HepG2 (cell line): Measurements from ENCODE around the gene CTNNA1. TPM values are rescaled to one million over a fixed set of nuclear protein-coding genes. Genes with fewer than 3 reads are reported as not detected.
"Not testable (repeated sequence)": the region's sequence is repeated elsewhere in the genome, so short reads cannot be mapped to it uniquely, and the experiment has no call there.

Source experiments
- ATAC-seq: fragments of 200-7000 bp; cut with Tn5 transposase; 3 replicates; pipeline ENCODE4 v1.9.1; 2020; ENCODE audit warnings: mild to moderate bottlenecking, moderate library complexity
- BruUV-seq: library from RNA; stranded (reverse); fragments of 400-500 nt; replicated peaks from 2 replicates; lab custom pipeline; 2021; lab: Mats Ljungman, UMichigan
- CTCF ChIA-PET: fragments of 300-600 bp; formaldehyde crosslinking; extraction: SDS; loops from one replicate; lab custom pipeline; 2021; ENCODE audit warnings: low total read pairs, inconsistent platforms, low intra/inter-chr PET ratio; lab: Yijun Ruan, JAX
- POLR2A ChIA-PET: fragments of 350-600 bp; sonication (Branson Sonifier 250); formaldehyde crosslinking; loops from one replicate; lab custom pipeline; 2020; ENCODE audit warnings: antibody characterized with exemption, inconsistent platforms; lab: Yijun Ruan, JAX
- DNase-seq: peaks from one replicate; pipeline ENCODE4 v3.0.0-alpha.2; 2015; ENCODE audit warnings: low spot score
- FAIRE-seq: peaks from 3 replicates; lab custom pipeline; 2011; peaks lifted over from hg19 to GRCh38; lab: Jason Lieb, UNC
- H2AFZ ChIP-seq: one replicate; pipeline ENCODE4 v1.6.1; 2011; ENCODE audit warnings: low read length, inconsistent platforms
- H3K27ac ChIP-seq: fragments of 300-600 bp; 3 replicates; pipeline ENCODE4 v1.8.0; 2011; ENCODE audit warnings: mixed run types, mild to moderate bottlenecking, mixed read lengths, low read length, inconsistent platforms; ENCODE audit not compliant: insufficient read depth; ENCODE audit errors: extremely low read length
- H3K27me3 ChIP-seq, 2 experiments: fragments of 200-600 bp in 1 of 2; 2 replicates in 1 of 2; 3 replicates in 1 of 2; pipeline versions ENCODE4 v1.6.0 to v1.8.0; 2011; ENCODE audit warnings: low read length in 2 of 2, mild to moderate bottlenecking in 2 of 2, moderate library complexity in 2 of 2, inconsistent platforms in 1 of 2; ENCODE audit not compliant: insufficient read depth in 2 of 2, control insufficient read depth in 1 of 2
- H3K36me3 ChIP-seq, 2 experiments: fragments of 200-600 bp in 1 of 2; replicated peaks in 1 of 2; 2 replicates in 1 of 2; 3 replicates in 1 of 2; pipeline versions ENCODE4 v1.5.1 to v1.8.0; 2011; ENCODE audit warnings: low read length in 2 of 2, inconsistent platforms in 1 of 2; ENCODE audit not compliant: insufficient read depth in 2 of 2, control insufficient read depth in 1 of 2
- H3K4me1 ChIP-seq: 2 replicates; pipeline ENCODE4 v1.5.1; 2012; ENCODE audit warnings: low read length, inconsistent platforms; ENCODE audit not compliant: insufficient read depth
- H3K4me2 ChIP-seq: 2 replicates; pipeline ENCODE4 v1.6.0; 2011; ENCODE audit warnings: low read depth, low read length, inconsistent platforms
- H3K4me3 ChIP-seq, 3 experiments: fragments of 200-600 bp in 1 of 3; sonication (generic), shearing (Covaris generic) in 1 of 3; replicated peaks in 1 of 3; 2 replicates each; pipeline ENCODE4 v1.5.1; 2011 to 2016; ENCODE audit warnings: low read length in 3 of 3, inconsistent platforms in 2 of 3, low read depth in 2 of 3, mild to moderate bottlenecking in 2 of 3, control low read depth in 1 of 3, mixed read lengths in 1 of 3; ENCODE audit not compliant: insufficient read depth in 1 of 3
- H3K79me2 ChIP-seq: one replicate; pipeline ENCODE4 v1.6.1; 2011; ENCODE audit warnings: low read length, inconsistent platforms; ENCODE audit not compliant: insufficient read depth
- H3K9ac ChIP-seq: 2 replicates; pipeline ENCODE4 v1.6.0; 2011; ENCODE audit warnings: mild to moderate bottlenecking, low read depth, low read length, inconsistent platforms; ENCODE audit not compliant: insufficient read depth
- H3K9me3 ChIP-seq: 2 replicates; pipeline ENCODE4 v1.5.1; 2012; ENCODE audit warnings: mild to moderate bottlenecking, low read length
- H4K20me1 ChIP-seq: 2 replicates; pipeline ENCODE4 v1.6.0; 2011; ENCODE audit warnings: inconsistent platforms, mild to moderate bottlenecking, low read length, moderate library complexity; ENCODE audit not compliant: insufficient read depth
- BCL6 ChIP-seq: IDR thresholded peaks from 2 replicates; pipeline ENCODE4 v1.6.1; 2016; ENCODE audit warnings: missing genetic modification reagents, missing compliant biosample characterization
- DMAP1 ChIP-seq: IDR thresholded peaks from 2 replicates; pipeline ENCODE4 v1.6.1; 2016
- ELF3 ChIP-seq: IDR thresholded peaks from 2 replicates; pipeline ENCODE4 v1.6.1; 2016; ENCODE audit warnings: missing genetic modification reagents, missing compliant biosample characterization
- FOXK1 ChIP-seq: sonication (generic); formaldehyde crosslinking; IDR thresholded peaks from 2 replicates; pipeline ENCODE4 v1.4.0; 2020; ENCODE audit warnings: low read depth, missing genetic modification reagents, borderline replicate concordance
- FOXO1 ChIP-seq: sonication (generic); formaldehyde crosslinking; IDR thresholded peaks from 2 replicates; pipeline ENCODE4 v1.4.0; 2020; ENCODE audit warnings: missing genetic modification reagents
- FOXP1 ChIP-seq, 2 experiments: fragments of 450-650 bp in 1 of 2; IDR thresholded peaks; 2 replicates each; pipeline ENCODE4 v1.6.1; 2017 to 2018; ENCODE audit warnings: antibody characterized with exemption in 1 of 2
- KAT7 ChIP-seq: IDR thresholded peaks from 2 replicates; pipeline ENCODE4 v1.6.1; 2018; ENCODE audit warnings: borderline replicate concordance, missing compliant biosample characterization
- NR2F1 ChIP-seq, 2 experiments: fragments of 450-650 bp in 1 of 2; formaldehyde crosslinking in 1 of 2; IDR thresholded peaks; 2 replicates each; pipeline versions ENCODE4 v1.5.0 to v1.6.1; 2016 to 2020; ENCODE audit warnings: mild to moderate bottlenecking in 1 of 2, missing compliant biosample characterization in 1 of 2, missing genetic modification reagents in 1 of 2, moderate library complexity in 1 of 2
- REPIN1 ChIP-seq: sonication (generic); formaldehyde crosslinking; IDR thresholded peaks from 2 replicates; pipeline ENCODE4 v1.8.0; 2022; ENCODE audit warnings: missing genetic modification reagents, low read depth, mild to moderate bottlenecking, borderline replicate concordance
- RFXAP ChIP-seq: sonication (generic); formaldehyde crosslinking; IDR thresholded peaks from 2 replicates; pipeline ENCODE4 v1.4.0; 2020; ENCODE audit warnings: missing genetic modification reagents, borderline replicate concordance
- RXRB ChIP-seq: IDR thresholded peaks from 2 replicates; pipeline ENCODE4 v1.6.1; 2016; ENCODE audit warnings: borderline replicate concordance, missing genetic modification reagents, missing compliant biosample characterization
- SMC3 ChIP-seq: IDR thresholded peaks from 2 replicates; pipeline ENCODE4 v1.6.1; 2011; ENCODE audit warnings: low read length, improper control_type of control experiment
- SOX13 ChIP-seq, 3 experiments: fragments of 450-650 bp in 1 of 3; sonication (generic) in 1 of 3; formaldehyde crosslinking in 1 of 3; IDR thresholded peaks in 2 of 3; conservative IDR thresholded peaks in 1 of 3; 2 replicates each; pipeline versions ENCODE4 v1.5.0 to v1.6.1; 2016 to 2020; ENCODE audit warnings: antibody characterized with exemption in 1 of 3, mild to moderate bottlenecking in 1 of 3, missing compliant biosample characterization in 1 of 3, missing genetic modification reagents in 1 of 3, moderate library complexity in 1 of 3
- TCF7 ChIP-seq: sonication (generic); IDR thresholded peaks from 2 replicates; pipeline ENCODE4 v1.6.1; 2016; ENCODE audit warnings: antibody characterized with exemption, low read depth
- YEATS4 ChIP-seq: sonication (generic); formaldehyde crosslinking; IDR thresholded peaks from 2 replicates; pipeline ENCODE4 v1.4.0; 2020; ENCODE audit warnings: missing genetic modification reagents, borderline replicate concordance
- ZBTB7B ChIP-seq: sonication (generic); formaldehyde crosslinking; IDR thresholded peaks from 2 replicates; pipeline ENCODE4 v1.4.0; 2020; ENCODE audit warnings: missing genetic modification reagents
- ZNF629 ChIP-seq: sonication (generic); formaldehyde crosslinking; conservative IDR thresholded peaks from 2 replicates; pipeline ENCODE4 v1.5.0; 2020; ENCODE audit warnings: missing genetic modification reagents
- ZSCAN9 ChIP-seq: IDR thresholded peaks from 2 replicates; pipeline ENCODE4 v1.6.1; 2016; ENCODE audit warnings: borderline replicate concordance
- WGBS: methylation state at CpG from one replicate; pipeline ENCODE4 v1.1.6; 2017; ENCODE audit warnings: low lambda C conversion rate; 5-methylcytosine and 5-hydroxymethylcytosine counted together
- in situ Hi-C: cut with HindIII; loops from 2 replicates; pipeline ENCODE4 v1.10.0; 2017; ENCODE audit warnings: low pct_unique_long_range_greater_than_20kb; ENCODE audit not compliant: extremely low pct_ligation_motif_present
- intact Hi-C: fragments of 100-400 bp; cut with micrococcal nuclease; formaldehyde crosslinking; loops from one replicate; pipeline ENCODE4 v1.10.0; 2022; ENCODE audit not compliant: unreplicated experiment
- polyA plus RNA-seq, 8 experiments: library from polyadenylated mRNA; depleted of rRNA in 3 of 8; stranded (reverse) in 7 of 8; unstranded in 1 of 8; fragments of >200 nt; fragmentation: Illumina TruSeq in 4 of 8; extraction: Trizol in 4 of 8; gene quantifications; 2 replicates each; pipeline versions ENCODE4 v1.2.1 to v1.2.3, GENCODE V29; 2011 to 2016; ENCODE audit warnings: low read depth in 4 of 8, missing spikeins in 1 of 8, mixed read lengths in 1 of 8; ENCODE audit not compliant: insufficient read depth in 1 of 8
- total RNA-seq, 5 experiments: library from RNA; depleted of rRNA; stranded (reverse); fragments of >200 nt; fragmentation: Illumina TruSeq; extraction: Trizol; gene quantifications; 2 replicates each; pipeline ENCODE4 v1.2.3, GENCODE V29; 2016; ENCODE audit warnings: low read depth in 1 of 5
- TF ChIP-seq, protein P1 (sequence below): sonication (generic); IDR thresholded peaks from 2 replicates; pipeline ENCODE4 v1.6.1; 2016; ENCODE audit warnings: low read depth, borderline replicate concordance
- TF ChIP-seq, protein P2 (sequence below): sonication (generic); formaldehyde crosslinking; IDR thresholded peaks from 2 replicates; pipeline ENCODE4 v1.4.0; 2020; ENCODE audit warnings: missing genetic modification reagents

Gene CTNNA1
- total and polyA plus RNA-seq, 2 of the 13 experiments (the other 11 are each of a cell fraction or from before 2014, with no cell fraction given): 66.8 to 162 TPM

DNA sequence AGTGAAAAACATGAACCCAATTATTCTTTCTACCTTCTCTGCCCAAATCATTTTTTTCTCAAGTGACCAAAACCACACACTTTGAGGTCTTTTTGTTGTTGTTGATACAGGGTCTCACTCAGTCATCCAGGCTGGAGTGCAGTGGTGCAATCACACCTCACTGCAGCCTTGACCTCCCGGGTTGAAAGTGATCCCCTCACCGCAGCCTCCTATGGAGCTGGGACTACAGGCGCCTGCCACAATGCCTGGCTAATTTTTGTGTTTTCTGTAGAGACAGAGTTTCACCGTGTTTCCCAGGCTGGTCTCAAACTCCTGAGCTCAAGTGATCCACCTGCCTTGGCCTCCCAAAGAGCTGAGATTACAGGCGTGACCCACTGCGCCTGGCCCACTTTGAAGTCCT, 8.4 kb downstream of the CTNNA1 start:
- H3K9me3 ChIP-seq, H3K27me3 ChIP-seq, H2AFZ ChIP-seq, CTCF ChIA-PET, in situ Hi-C loops, BruUV-seq, H3K36me3 ChIP-seq: not testable (repeated sequence)
- WGBS: 3% methylated on average over 6 of the region's 6 CpGs
- peak; percentile 95 for FAIRE-seq
- Histone ChIP-seq H3K4me3 (peak overlapping the region in 2 of 3 experiments; percentile 31 to 44; a peak in 2 of 6 replicates), H3K9ac (peak overlapping the region; percentile 45; the same call in 1 of the 2 replicates), H3K4me1 (peaks cover 90% of the 10 kb centered on the region), H4K20me1 (peaks cover 57% of the 10 kb centered on the region), H3K79me2 (peaks cover 88% of the 10 kb centered on the region), H3K27ac (peak overlapping the region; percentile 83), H3K4me2 (peak overlapping the region; percentile 78)
- DNase-seq: peak; percentile 82
- intact Hi-C loops: loop anchor here (1.0 kb wide), 1 partner anchor 30 kb away; no protein-coding TSS in a partner anchor
- POLR2A ChIA-PET: interaction anchor here (0.8 to 1.4 kb wide), 4 partner anchors 9 to 36 kb away, joined by 3 to 6 read pairs (median 4); partner anchors contain the start of gene CTNNA1
- ATAC-seq: peak; percentile 94
- TF ChIP-seq SOX13 (IDR thresholded peaks at IDR 0.05) (0 out of 2 replicates have a peak, but pooled peaks have one; percentile 22), SOX13 (CRISPR knock-in tag; conservative IDR thresholded peaks at IDR 0.05 in 1 of 2, IDR thresholded peaks at IDR 0.05 in 1 of 2) (peak in 1 of 2 experiments; percentile 81; a peak in 2 of 4 replicates), KAT7 (peak; percentile 57; the same call in 1 of the 2 replicates), ZBTB7B (CRISPR knock-in tag) (0 out of 2 replicates have a peak, but pooled peaks have one; percentile 46), YEATS4 (CRISPR knock-in tag) (0 out of 2 replicates have a peak, but pooled peaks have one; percentile 62), FOXP1 (IDR thresholded peaks at IDR 0.05) (peak; percentile 43; the same call in 1 of the 2 replicates), FOXP1 (CRISPR knock-in tag; IDR thresholded peaks at IDR 0.05) (peak; percentile 85), REPIN1 (CRISPR knock-in tag) (peak; percentile 71; the same call in 1 of the 2 replicates), SMC3 (peak; percentile 25; the same call in 1 of the 2 replicates), TCF7 (peak; percentile 68), ZSCAN9 (CRISPR knock-in tag) (peak; percentile 25; the same call in 1 of the 2 replicates), FOXO1 (CRISPR knock-in tag) (peak; percentile 85), RXRB (CRISPR knock-in tag) (peak; percentile 82), NR2F1 (CRISPR knock-in tag; IDR thresholded peaks at IDR 0.05) (peak; percentile 91 to 96), ZNF629 (CRISPR knock-in tag) (peak; percentile 23; the same call in 1 of the 2 replicates), BCL6 (CRISPR knock-in tag) (peak; percentile 68), ELF3 (CRISPR knock-in tag) (0 out of 2 replicates have a peak, but pooled peaks have one; percentile 29), FOXK1 (peak; percentile 73), RFXAP (CRISPR knock-in tag) (peak; percentile 42; the same call in 1 of the 2 replicates), DMAP1 (CRISPR knock-in tag) (peak; percentile 49; the same call in 1 of the 2 replicates)
- TF ChIP-seq, protein P1, sequence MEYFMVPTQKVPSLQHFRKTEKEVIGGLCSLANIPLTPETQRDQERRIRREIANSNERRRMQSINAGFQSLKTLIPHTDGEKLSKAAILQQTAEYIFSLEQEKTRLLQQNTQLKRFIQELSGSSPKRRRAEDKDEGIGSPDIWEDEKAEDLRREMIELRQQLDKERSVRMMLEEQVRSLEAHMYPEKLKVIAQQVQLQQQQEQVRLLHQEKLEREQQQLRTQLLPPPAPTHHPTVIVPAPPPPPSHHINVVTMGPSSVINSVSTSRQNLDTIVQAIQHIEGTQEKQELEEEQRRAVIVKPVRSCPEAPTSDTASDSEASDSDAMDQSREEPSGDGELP: peak; percentile 45; the same call in 1 of the 2 replicates
- TF ChIP-seq, protein P2, sequence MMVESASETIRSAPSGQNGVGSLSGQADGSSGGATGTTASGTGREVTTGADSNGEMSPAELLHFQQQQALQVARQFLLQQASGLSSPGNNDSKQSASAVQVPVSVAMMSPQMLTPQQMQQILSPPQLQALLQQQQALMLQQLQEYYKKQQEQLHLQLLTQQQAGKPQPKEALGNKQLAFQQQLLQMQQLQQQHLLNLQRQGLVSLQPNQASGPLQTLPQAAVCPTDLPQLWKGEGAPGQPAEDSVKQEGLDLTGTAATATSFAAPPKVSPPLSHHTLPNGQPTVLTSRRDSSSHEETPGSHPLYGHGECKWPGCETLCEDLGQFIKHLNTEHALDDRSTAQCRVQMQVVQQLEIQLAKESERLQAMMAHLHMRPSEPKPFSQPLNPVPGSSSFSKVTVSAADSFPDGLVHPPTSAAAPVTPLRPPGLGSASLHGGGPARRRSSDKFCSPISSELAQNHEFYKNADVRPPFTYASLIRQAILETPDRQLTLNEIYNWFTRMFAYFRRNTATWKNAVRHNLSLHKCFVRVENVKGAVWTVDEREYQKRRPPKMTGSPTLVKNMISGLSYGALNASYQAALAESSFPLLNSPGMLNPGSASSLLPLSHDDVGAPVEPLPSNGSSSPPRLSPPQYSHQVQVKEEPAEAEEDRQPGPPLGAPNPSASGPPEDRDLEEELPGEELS (CRISPR knock-in tag): peak; percentile 77
